Mesendoderm (in vitro differentiated cells): Measurements from ENCODE around the gene U2AF1L4.

Experiments used
- DNase-seq: peaks from one replicate; pipeline ENCODE4 v3.0.0; 2013
- H2AK5ac ChIP-seq: 2 replicates; pipeline ENCODE4 v1.6.1; 2013; ENCODE audit warnings: low read length, inconsistent platforms
- H2BK120ac ChIP-seq: 2 replicates; pipeline ENCODE4 v1.6.1; 2013; ENCODE audit warnings: low read depth, mild to moderate bottlenecking, low read length, moderate library complexity, mixed read lengths
- H2BK15ac ChIP-seq: replicated peaks from 2 replicates; pipeline ENCODE4 v1.6.1; 2013; ENCODE audit warnings: low read depth, mild to moderate bottlenecking, moderate library complexity
- H2BK5ac ChIP-seq: 2 replicates; pipeline ENCODE4 v1.6.1; 2013; ENCODE audit warnings: low read length, inconsistent platforms
- H3K18ac ChIP-seq: 2 replicates; pipeline ENCODE4 v1.6.1; 2013; ENCODE audit warnings: mild to moderate bottlenecking, low read length, mixed read lengths
- H3K23ac ChIP-seq: one replicate; pipeline ENCODE4 v1.6.1; 2013; ENCODE audit warnings: low read length
- H3K27ac ChIP-seq: 2 replicates; pipeline ENCODE4 v1.5.1; 2013; ENCODE audit warnings: low read depth, mild to moderate bottlenecking, inconsistent platforms, low read length, moderate library complexity
- H3K27me3 ChIP-seq: 2 replicates; pipeline ENCODE4 v1.6.1; 2013; ENCODE audit warnings: low read length, control low read depth, mild to moderate bottlenecking, inconsistent platforms; ENCODE audit not compliant: insufficient read depth, poor library complexity
- H3K36me3 ChIP-seq: 2 replicates; pipeline ENCODE4 v1.6.1; 2013; ENCODE audit warnings: low read length, inconsistent platforms; ENCODE audit not compliant: control insufficient read depth, insufficient read depth
- H3K4ac ChIP-seq: one replicate; pipeline ENCODE4 v1.6.1; 2013; ENCODE audit warnings: low read depth, mild to moderate bottlenecking, low read length, moderate library complexity
- H3K4me1 ChIP-seq: 2 replicates; pipeline ENCODE4 v1.6.1; 2013; ENCODE audit warnings: low read depth, low read length, inconsistent platforms; ENCODE audit not compliant: control insufficient read depth
- H3K4me2 ChIP-seq: 2 replicates; pipeline ENCODE4 v1.6.1; 2013; ENCODE audit warnings: low read length
- H3K4me3 ChIP-seq: 2 replicates; pipeline ENCODE4 v1.5.1; 2013; ENCODE audit warnings: mild to moderate bottlenecking, low read length
- H3K56ac ChIP-seq: one replicate; pipeline ENCODE4 v1.6.1; 2013; ENCODE audit warnings: low read length
- H3K79me1 ChIP-seq: 2 replicates; pipeline ENCODE4 v1.6.1; 2013; ENCODE audit warnings: low read length, inconsistent platforms
- H3K79me2 ChIP-seq: 2 replicates; pipeline ENCODE4 v1.6.1; 2013; ENCODE audit warnings: mild to moderate bottlenecking, low read length; ENCODE audit not compliant: control insufficient read depth, insufficient read depth
- H3K9ac ChIP-seq: 2 replicates; pipeline ENCODE4 v1.6.1; 2013; ENCODE audit warnings: low read length, inconsistent platforms
- H4K5ac ChIP-seq: one replicate; pipeline ENCODE4 v1.6.1; 2013; ENCODE audit warnings: low read length
- H4K8ac ChIP-seq: one replicate; pipeline ENCODE4 v1.6.1; 2013; ENCODE audit warnings: low read depth, mild to moderate bottlenecking, control low read depth, low read length, moderate library complexity
- WGBS: extraction: QIAGEN DNeasy Blood & Tissue Kit; methylation state at CpG from one replicate; pipeline ENCODE4 v1.1.7; 2013; ENCODE audit warnings: low lambda C conversion rate, missing lambda C conversion rate; ENCODE audit not compliant: insufficient coverage; ENCODE audit errors: extremely low coverage; 5-methylcytosine and 5-hydroxymethylcytosine counted together

Gene U2AF1L4

GRCh38 chr19:35781650-35782049 is 36.4 kb upstream of the U2AF1L4 start:
- H2AK5ac ChIP-seq: no peak overlapping the region
- no peaks in the 10 kb centered on the region for H3K36me3 ChIP-seq
- H3K27me3 ChIP-seq: no peaks in the 10 kb centered on the region
- no peak overlapping the region for H4K5ac ChIP-seq
- H3K4ac ChIP-seq: no peak overlapping the region
- H3K56ac ChIP-seq: no peak overlapping the region
- H3K4me3 ChIP-seq: no peak overlapping the region
- no peak overlapping the region for H3K18ac ChIP-seq
- no peak overlapping the region for H2BK15ac ChIP-seq
- H2BK120ac ChIP-seq: no peak overlapping the region
- no peak overlapping the region for H3K4me2 ChIP-seq
- no peak overlapping the region for H3K9ac ChIP-seq
- no peak overlapping the region for H4K8ac ChIP-seq
- H3K79me1 ChIP-seq: no peaks in the 10 kb centered on the region
- no peak overlapping the region for H2BK5ac ChIP-seq
- H3K4me1 ChIP-seq: peaks cover 5% of the 10 kb centered on the region
- no peaks in the 10 kb centered on the region for H3K79me2 ChIP-seq
- no peak overlapping the region for H3K27ac ChIP-seq
- no peak overlapping the region for H3K23ac ChIP-seq
- WGBS: no CpG with 5 or more reads among the region's 9 CpGs
- DNase-seq: no peak

- H3K4me2 ChIP-seq: no peak overlapping the region
- H2BK15ac ChIP-seq: no peak overlapping the region
- H3K23ac ChIP-seq: no peak overlapping the region
- no peak overlapping the region for H2AK5ac ChIP-seq
- no peak for DNase-seq
- H3K27ac ChIP-seq: no peak overlapping the region
- no peak overlapping the region for H3K18ac ChIP-seq
- no peaks in the 10 kb centered on the region for H3K79me2 ChIP-seq
- H3K56ac ChIP-seq: no peak overlapping the region
- H3K36me3 ChIP-seq: no peaks in the 10 kb centered on the region
- H4K5ac ChIP-seq: no peak overlapping the region
- peaks cover 8% of the 10 kb centered on the region for H3K4me1 ChIP-seq
- no peak overlapping the region for H4K8ac ChIP-seq
- no peak overlapping the region for H3K9ac ChIP-seq
- H3K27me3 ChIP-seq: no peaks in the 10 kb centered on the region
- WGBS: no CpG with 5 or more reads among the region's 20 CpGs
- no peak overlapping the region for H2BK120ac ChIP-seq
- no peak overlapping the region for H2BK5ac ChIP-seq
- no peak overlapping the region for H3K4me3 ChIP-seq
- no peaks in the 10 kb centered on the region for H3K79me1 ChIP-seq
- no peak overlapping the region for H3K4ac ChIP-seq
Observed at GRCh38 chr19:35780717-35781116, 35.5 kb upstream of the U2AF1L4 start.

- Histone ChIP-seq H2BK15ac (no peak overlapping the region), H3K4me3 (no peak overlapping the region), H3K36me3 (no peaks in the 10 kb centered on the region), H3K79me1 (no peaks in the 10 kb centered on the region), H2BK120ac (no peak overlapping the region), H4K8ac (no peak overlapping the region), H3K4me1 (peaks cover 8% of the 10 kb centered on the region), H3K56ac (no peak overlapping the region), H3K4ac (no peak overlapping the region), H3K27me3 (no peaks in the 10 kb centered on the region), H3K4me2 (no peak overlapping the region), H3K27ac (no peak overlapping the region), H3K23ac (no peak overlapping the region), H2BK5ac (no peak overlapping the region), H3K18ac (no peak overlapping the region), H2AK5ac (no peak overlapping the region), H3K79me2 (no peaks in the 10 kb centered on the region), H3K9ac (no peak overlapping the region), H4K5ac (no peak overlapping the region)
- no peak for DNase-seq
- no CpG with 5 or more reads among the region's 16 CpGs for WGBS
Observed at GRCh38 chr19:35780058-35780457, 34.8 kb upstream of the U2AF1L4 start.

- Histone ChIP-seq H2AK5ac (no peak overlapping the region), H3K4me2 (no peak overlapping the region), H3K27ac (no peak overlapping the region), H3K79me2 (no peaks in the 10 kb centered on the region), H3K18ac (no peak overlapping the region), H3K27me3 (no peaks in the 10 kb centered on the region), H2BK120ac (no peak overlapping the region), H4K8ac (no peak overlapping the region), H2BK5ac (no peak overlapping the region), H3K4me1 (peaks cover 8% of the 10 kb centered on the region), H3K9ac (no peak overlapping the region), H4K5ac (no peak overlapping the region), H3K36me3 (no peaks in the 10 kb centered on the region), H3K4ac (no peak overlapping the region), H3K56ac (no peak overlapping the region), H2BK15ac (no peak overlapping the region), H3K79me1 (no peaks in the 10 kb centered on the region), H3K4me3 (no peak overlapping the region), H3K23ac (no peak overlapping the region)
- no peak for DNase-seq
- WGBS: no CpG with 5 or more reads among the region's 8 CpGs
Observed at GRCh38 chr19:35779033-35779432, 33.8 kb upstream of the U2AF1L4 start.

GRCh38 chr19:35777961-35778360 is 32.7 kb upstream of the U2AF1L4 start:
- H3K4me2 ChIP-seq: no peak overlapping the region
- no peak overlapping the region for H2AK5ac ChIP-seq
- DNase-seq: no peak
- H3K79me2 ChIP-seq: no peaks in the 10 kb centered on the region
- no peak overlapping the region for H3K4ac ChIP-seq
- H3K27ac ChIP-seq: no peak overlapping the region
- H3K18ac ChIP-seq: no peak overlapping the region
- WGBS: no CpG with 5 or more reads among the region's 7 CpGs
- peaks cover 8% of the 10 kb centered on the region for H3K4me1 ChIP-seq
- H3K27me3 ChIP-seq: no peaks in the 10 kb centered on the region
- no peak overlapping the region for H2BK120ac ChIP-seq
- H2BK15ac ChIP-seq: no peak overlapping the region
- H3K23ac ChIP-seq: no peak overlapping the region
- H3K9ac ChIP-seq: no peak overlapping the region
- no peaks in the 10 kb centered on the region for H3K79me1 ChIP-seq
- no peak overlapping the region for H2BK5ac ChIP-seq
- no peak overlapping the region for H3K4me3 ChIP-seq
- H3K36me3 ChIP-seq: no peaks in the 10 kb centered on the region
- no peak overlapping the region for H3K56ac ChIP-seq
- no peak overlapping the region for H4K8ac ChIP-seq
- no peak overlapping the region for H4K5ac ChIP-seq

GRCh38 chr19:35777086-35777841 is 32.0 kb upstream of the U2AF1L4 start:
- peak; percentile 83 for DNase-seq
- H3K4me3 ChIP-seq: no peak overlapping the region

More at GRCh38 chr19:35777086-35777841, 32.0 kb upstream of the U2AF1L4 start:
- Histone ChIP-seq H3K56ac (peak overlapping the region; percentile 54), H3K79me1 (no peaks in the 10 kb centered on the region), H3K4me2 (no peak overlapping the region), H3K36me3 (no peaks in the 10 kb centered on the region), H2BK5ac (no peak overlapping the region), H3K18ac (no peak overlapping the region), H4K8ac (no peak overlapping the region), H3K23ac (no peak overlapping the region), H2AK5ac (no peak overlapping the region), H3K79me2 (no peaks in the 10 kb centered on the region), H3K4ac (no peak overlapping the region), H4K5ac (no peak overlapping the region), H3K27ac (no peak overlapping the region), H2BK120ac (no peak overlapping the region), H3K9ac (peak overlapping the region; percentile 32), H3K4me1 (peaks cover 8% of the 10 kb centered on the region), H3K27me3 (no peaks in the 10 kb centered on the region), H2BK15ac (no peak overlapping the region)
- WGBS: no CpG with 5 or more reads among the region's 19 CpGs
